A673 (cell line): Measurements from ENCODE around the gene TMEM61. TPM values are rescaled to one million over a fixed set of nuclear protein-coding genes. Genes with fewer than 3 reads are reported as not detected.
A peak's percentile ranks its signal among the peaks of the same experiment; 100 is the strongest.

Experiments
- BruUV-seq: library from RNA; stranded (reverse); fragments of 400-500 nt; replicated peaks from 2 replicates; lab custom pipeline; 2021; lab: Mats Ljungman, UMichigan
- CTCF ChIA-PET: fragments of 300-600 bp; sonication (Branson Sonifier 250); formaldehyde crosslinking; loops from one replicate; lab custom pipeline; 2022; ENCODE audit warnings: antibody characterized with exemption; lab: Charles Lee
- POLR2A ChIA-PET: fragments of 300-600 bp; sonication (Branson Sonifier 250); formaldehyde crosslinking; loops from one replicate; lab custom pipeline; 2022; ENCODE audit warnings: antibody characterized with exemption; ENCODE audit not compliant: low non-redundant PET; lab: Charles Lee
- DNase-seq: peaks from one replicate; pipeline ENCODE4 v3.0.0-alpha.2; 2015; ENCODE audit warnings: low spot score
- H3K27ac ChIP-seq: fragments of 200-600 bp; sonication (generic); 2 replicates; pipeline ENCODE4 v1.5.1; 2016; ENCODE audit warnings: mixed run types, low read depth, mild to moderate bottlenecking, mixed read lengths, antibody characterized with exemption, low read length; ENCODE audit not compliant: poor library complexity, severe bottlenecking
- H3K27me3 ChIP-seq: fragments of 200-600 bp; sonication (generic); replicated peaks from 2 replicates; pipeline ENCODE4 v1.6.1; 2017; ENCODE audit warnings: mixed run types, low read depth, mild to moderate bottlenecking, mixed read lengths, antibody characterized with exemption, low read length; ENCODE audit not compliant: insufficient read depth, poor library complexity
- H3K36me3 ChIP-seq: fragments of 200-600 bp; sonication (generic); 2 replicates; pipeline ENCODE4 v1.6.1; 2016; ENCODE audit warnings: mixed run types, mild to moderate bottlenecking, mixed read lengths, antibody characterized with exemption, low read length; ENCODE audit not compliant: insufficient read depth, poor library complexity, severe bottlenecking
- H3K4me1 ChIP-seq: fragments of 200-600 bp; sonication (generic); 2 replicates; pipeline ENCODE4 v1.6.1; 2017; ENCODE audit warnings: mixed run types, mild to moderate bottlenecking, mixed read lengths, antibody characterized with exemption, low read length; ENCODE audit not compliant: insufficient read depth, poor library complexity, severe bottlenecking
- H3K4me3 ChIP-seq: fragments of 200-600 bp; sonication (generic); 2 replicates; pipeline ENCODE4 v1.5.1; 2016; ENCODE audit warnings: low read depth, mixed run types, mild to moderate bottlenecking, mixed read lengths, low read length; ENCODE audit not compliant: poor library complexity, severe bottlenecking
- H3K9me3 ChIP-seq: fragments of 200-600 bp; sonication (generic); 2 replicates; pipeline ENCODE4 v1.6.1; 2016; ENCODE audit warnings: mixed run types, low read depth, mild to moderate bottlenecking, mixed read lengths, antibody characterized with exemption, low read length; ENCODE audit not compliant: poor library complexity, severe bottlenecking
- CTCF ChIP-seq: fragments of 300-800, 200-600 bp; sonication (generic); conservative IDR thresholded peaks from 2 replicates; pipeline ENCODE4 v1.5.1; 2017; ENCODE audit warnings: low read depth, mild to moderate bottlenecking, antibody characterized with exemption, low read length, moderate library complexity, mixed read lengths
- EZH2 ChIP-seq: fragments of 200-600 bp; sonication (generic); IDR thresholded peaks from 2 replicates; pipeline ENCODE4 v1.6.1; 2017; ENCODE audit warnings: borderline replicate concordance, low read depth, mild to moderate bottlenecking, mixed read lengths, antibody characterized with exemption, low read length; ENCODE audit not compliant: poor library complexity, severe bottlenecking
- intact Hi-C: fragments of 100-400 bp; cut with micrococcal nuclease; formaldehyde crosslinking; loops from one replicate; pipeline ENCODE4 v1.10.0; 2022; ENCODE audit not compliant: unreplicated experiment
- total RNA-seq: library from RNA; stranded (reverse); gene quantifications from 2 replicates; pipeline ENCODE4 v1.2.3, GENCODE V29; 2021

The TMEM61 gene
- total RNA-seq, 1 experiment from 2014 or later, result not detected

- ChIA-PET POLR2A (no interaction called here), CTCF (no interaction called here)
- Histone ChIP-seq H3K9me3 (no peaks in the 10 kb centered on the region), H3K4me1 (peaks cover 18% of the 10 kb centered on the region), H3K27me3 (no peaks in the 10 kb centered on the region), H3K4me3 (no peak overlapping the region), H3K27ac (no peak overlapping the region), H3K36me3 (no peaks in the 10 kb centered on the region)
- BruUV-seq, result no TSS peak
- intact Hi-C loops, result no loop called here
- peak; percentile 28 for DNase-seq
- TF ChIP-seq CTCF (no peak), EZH2 (no peak)
Observed at GRCh38 chr1:54934869-54935268, 45.6 kb upstream of the TMEM61 start.

- ChIA-PET POLR2A (no interaction called here), CTCF (no interaction called here)
- DNase-seq, result no peak
- intact Hi-C loops, result no loop called here
- peaks cover 27% of the 10 kb centered on the region for H3K4me1 ChIP-seq
- H3K27ac ChIP-seq, result no peak overlapping the region
- no peaks in the 10 kb centered on the region for H3K9me3 ChIP-seq
- no peak overlapping the region for H3K4me3 ChIP-seq
- no peaks in the 10 kb centered on the region for H3K27me3 ChIP-seq
- TF ChIP-seq EZH2 (no peak), CTCF (no peak)
- H3K36me3 ChIP-seq, result no peaks in the 10 kb centered on the region
- BruUV-seq, result no TSS peak
Observed at GRCh38 chr1:54936791-54937190, 43.6 kb upstream of the TMEM61 start.

- ChIA-PET CTCF (no interaction called here), POLR2A (no interaction called here)
- Histone ChIP-seq H3K4me3 (no peak overlapping the region), H3K27ac (no peak overlapping the region), H3K27me3 (no peaks in the 10 kb centered on the region), H3K36me3 (no peaks in the 10 kb centered on the region), H3K9me3 (no peaks in the 10 kb centered on the region), H3K4me1 (peaks cover 27% of the 10 kb centered on the region)
- intact Hi-C loops, result no loop called here
- DNase-seq, result no peak
- no TSS peak for BruUV-seq
- TF ChIP-seq EZH2 (no peak), CTCF (0 out of 2 replicates have a peak, but pooled peaks have one; percentile 11)
Observed at GRCh38 chr1:54937469-54937868, 43.0 kb upstream of the TMEM61 start.
